ENCODE results near the gene CRAT.

GRCh38 chr9:129113645-129114304 is 3.2 kb upstream of the CRAT start:
- TF ChIP-seq NFIC (IDR thresholded peaks at IDR 0.05) (no peak), RAD21 (IDR thresholded peaks at IDR 0.05; ENCODE audit: low read depth) (no peak), YY1 (IDR thresholded peaks at IDR 0.05; ENCODE audit: low read depth) (no peak), EP300 (IDR thresholded peaks at IDR 0.05; ENCODE audit: borderline replicate concordance) (no peak), EGR1 (IDR thresholded peaks at IDR 0.05) (no peak), MAX (IDR thresholded peaks at IDR 0.05) (no peak)

Data from Ishikawa (cell line).